OCI-LY3 (cell line): ENCODE results near the gene PARK7.

ENCODE experiments used
- H2AFZ ChIP-seq: fragments of 200-600, 300-600 bp; shearing (Covaris generic); 2 replicates; pipeline ENCODE4 v1.6.0; 2014; ENCODE audit warnings: antibody characterized with exemption, low read depth, low read length
- H3K27ac ChIP-seq: fragments of 200-600, 300-600 bp; sonication (generic); 2 replicates; pipeline ENCODE4 v1.5.1; 2014; ENCODE audit warnings: mild to moderate bottlenecking, low read length, moderate library complexity, mixed read lengths
- H3K27me3 ChIP-seq: fragments of 200-600, 300-600 bp; sonication (generic); 2 replicates; pipeline ENCODE4 v1.6.1; 2014; ENCODE audit warnings: low read depth, low read length, mixed read lengths
- H3K36me3 ChIP-seq: fragments of 200-600, 300-600 bp; sonication (generic); replicated peaks from 2 replicates; pipeline ENCODE3; 2014; ENCODE audit warnings: low read depth, low read length, mixed read lengths
- H3K4me1 ChIP-seq: fragments of 300-600, 200-600 bp; sonication (generic); 2 replicates; pipeline ENCODE4 v1.6.1; 2014; ENCODE audit warnings: low read length, mixed read lengths
- H3K4me2 ChIP-seq: fragments of 200-600, 300-600 bp; sonication (generic); 2 replicates; pipeline ENCODE4 v1.6.1; 2014; ENCODE audit warnings: low read length, mixed read lengths
- H3K4me3 ChIP-seq: fragments of 300-600, 200-600 bp; sonication (generic); 2 replicates; pipeline ENCODE4 v1.5.1; 2014; ENCODE audit warnings: antibody characterized with exemption, mild to moderate bottlenecking, low read length, moderate library complexity
- H3K79me2 ChIP-seq: fragments of 300-600, 200-600 bp; shearing (Covaris generic); 2 replicates; pipeline ENCODE4 v1.6.1; 2014; ENCODE audit warnings: mild to moderate bottlenecking, low read length, mixed read lengths
- H3K9ac ChIP-seq: fragments of 300-600, 200-600 bp; shearing (Covaris generic); 2 replicates; pipeline ENCODE4 v1.6.0; 2014; ENCODE audit warnings: mild to moderate bottlenecking, low read length, moderate library complexity
- H3K9me3 ChIP-seq: fragments of 200-600, 300-600 bp; shearing (Covaris generic); 2 replicates; pipeline ENCODE4 v1.6.1; 2014; ENCODE audit warnings: low read length, mixed read lengths; ENCODE audit not compliant: insufficient read depth
- H4K20me1 ChIP-seq: fragments of 200-600, 300-600 bp; sonication (generic); 2 replicates; pipeline ENCODE4 v1.6.1; 2016; ENCODE audit warnings: low read length, mixed read lengths; ENCODE audit not compliant: insufficient read depth
- EZH2phosphoT487 ChIP-seq: fragments of 200-600 bp; shearing (Covaris generic); IDR thresholded peaks from 2 replicates; pipeline ENCODE4 v1.6.1; 2018; ENCODE audit warnings: antibody characterized with exemption, mixed run types, low read depth
- TF ChIP-seq, protein P1 (sequence below): fragments of 200-600, 300-600 bp; sonication (generic); IDR thresholded peaks from 2 replicates; pipeline ENCODE4 v1.5.1; 2014; ENCODE audit warnings: antibody characterized with exemption, low read length, low read depth

Gene PARK7

DNA sequence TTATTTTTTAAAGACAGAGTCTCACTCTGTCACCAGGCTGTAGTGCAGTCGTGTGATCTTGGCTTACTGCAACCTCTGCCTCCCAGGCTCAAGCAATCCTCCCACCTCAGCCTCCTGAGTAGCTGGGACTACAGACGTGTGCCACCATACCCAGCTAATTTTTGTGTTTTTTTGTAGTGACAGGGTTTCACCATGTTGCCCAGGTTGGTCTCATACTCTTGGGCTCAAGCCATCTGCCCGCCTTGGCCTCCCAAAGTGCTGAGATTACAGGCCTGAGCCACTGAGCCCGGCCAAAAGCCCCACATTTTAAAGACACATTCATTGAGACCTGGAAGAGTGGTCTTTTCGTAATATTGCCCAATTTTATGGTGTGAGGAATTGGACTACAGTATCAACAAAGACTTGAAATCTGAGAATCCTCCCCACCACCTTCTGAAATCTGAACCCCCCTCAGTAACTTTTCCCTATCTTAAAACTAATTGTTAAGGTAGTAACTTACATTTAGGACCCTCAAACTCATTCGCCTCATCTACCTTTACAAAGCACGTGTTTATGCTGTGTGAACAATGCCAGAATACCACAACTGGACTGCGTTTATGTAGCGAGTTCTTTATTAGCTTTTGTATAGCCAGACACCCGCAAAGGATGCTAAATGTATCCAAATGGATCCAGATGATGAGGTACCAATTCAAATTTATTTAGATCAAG is 61.9 kb downstream of the PARK7 start:
- no peaks in the 10 kb centered on the region for H3K79me2 ChIP-seq
- H3K27ac ChIP-seq: no peak overlapping the region
- no peak overlapping the region for H3K9ac ChIP-seq
- no peak overlapping the region for H2AFZ ChIP-seq
- H3K36me3 ChIP-seq: no peaks in the 10 kb centered on the region
- no peak overlapping the region for H3K4me3 ChIP-seq
- no peak overlapping the region for H3K4me2 ChIP-seq
- peaks cover 9% of the 10 kb centered on the region for H3K4me1 ChIP-seq
- H3K27me3 ChIP-seq: no peaks in the 10 kb centered on the region
- H3K9me3 ChIP-seq: no peaks in the 10 kb centered on the region
- TF ChIP-seq, protein P1, sequence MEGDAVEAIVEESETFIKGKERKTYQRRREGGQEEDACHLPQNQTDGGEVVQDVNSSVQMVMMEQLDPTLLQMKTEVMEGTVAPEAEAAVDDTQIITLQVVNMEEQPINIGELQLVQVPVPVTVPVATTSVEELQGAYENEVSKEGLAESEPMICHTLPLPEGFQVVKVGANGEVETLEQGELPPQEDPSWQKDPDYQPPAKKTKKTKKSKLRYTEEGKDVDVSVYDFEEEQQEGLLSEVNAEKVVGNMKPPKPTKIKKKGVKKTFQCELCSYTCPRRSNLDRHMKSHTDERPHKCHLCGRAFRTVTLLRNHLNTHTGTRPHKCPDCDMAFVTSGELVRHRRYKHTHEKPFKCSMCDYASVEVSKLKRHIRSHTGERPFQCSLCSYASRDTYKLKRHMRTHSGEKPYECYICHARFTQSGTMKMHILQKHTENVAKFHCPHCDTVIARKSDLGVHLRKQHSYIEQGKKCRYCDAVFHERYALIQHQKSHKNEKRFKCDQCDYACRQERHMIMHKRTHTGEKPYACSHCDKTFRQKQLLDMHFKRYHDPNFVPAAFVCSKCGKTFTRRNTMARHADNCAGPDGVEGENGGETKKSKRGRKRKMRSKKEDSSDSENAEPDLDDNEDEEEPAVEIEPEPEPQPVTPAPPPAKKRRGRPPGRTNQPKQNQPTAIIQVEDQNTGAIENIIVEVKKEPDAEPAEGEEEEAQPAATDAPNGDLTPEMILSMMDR: no peak
- no peak for TF ChIP-seq EZH2phosphoT487
- no peaks in the 10 kb centered on the region for H4K20me1 ChIP-seq

DNA sequence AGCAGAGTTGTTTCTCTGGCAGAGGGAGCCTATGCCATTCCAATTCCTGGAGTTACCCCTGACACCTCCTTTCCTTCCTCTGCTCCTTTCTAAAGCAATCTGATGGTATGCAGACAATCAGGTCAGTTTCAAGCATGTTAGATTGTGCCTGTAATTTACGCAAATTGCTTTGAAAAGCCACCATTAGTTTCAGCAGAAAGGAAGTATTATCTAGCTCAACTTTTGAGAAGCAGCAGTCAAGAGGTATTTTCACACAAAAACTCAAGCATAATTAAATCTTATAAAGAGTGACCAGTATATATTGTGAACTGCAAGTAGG is 62.4 kb downstream of the PARK7 start:
- H4K20me1 ChIP-seq: no peaks in the 10 kb centered on the region
- H3K9ac ChIP-seq: no peak overlapping the region
- no peak overlapping the region for H3K27ac ChIP-seq
- H3K27me3 ChIP-seq: no peaks in the 10 kb centered on the region
- H3K9me3 ChIP-seq: no peaks in the 10 kb centered on the region
- no peaks in the 10 kb centered on the region for H3K36me3 ChIP-seq
- H3K4me1 ChIP-seq: peaks cover 9% of the 10 kb centered on the region
- no peaks in the 10 kb centered on the region for H3K79me2 ChIP-seq
- H2AFZ ChIP-seq: no peak overlapping the region
- no peak for TF ChIP-seq EZH2phosphoT487
- TF ChIP-seq, protein P1: no peak
- no peak overlapping the region for H3K4me3 ChIP-seq
- H3K4me2 ChIP-seq: no peak overlapping the region

DNA sequence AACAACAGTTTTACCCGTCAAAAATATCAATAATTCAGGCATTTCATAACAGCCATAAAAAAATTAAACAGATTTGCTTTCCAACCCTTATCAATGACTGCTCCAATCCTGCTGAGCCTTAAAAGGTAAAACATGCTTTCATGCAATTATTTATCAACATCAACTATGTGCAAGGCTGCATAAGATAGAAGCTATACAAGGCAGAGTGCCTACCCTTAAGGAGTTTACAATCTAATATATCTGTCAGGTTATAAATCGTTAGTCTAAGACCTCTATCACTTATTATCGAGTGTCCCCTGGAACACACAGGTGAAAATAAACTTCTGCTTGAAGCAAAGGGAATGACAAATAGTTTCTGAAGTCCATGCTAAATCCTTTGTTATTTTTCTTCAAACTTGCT is 62.8 kb downstream of the PARK7 start:
- Histone ChIP-seq H3K27me3 (no peaks in the 10 kb centered on the region), H3K4me1 (peaks cover 9% of the 10 kb centered on the region), H3K27ac (no peak overlapping the region), H3K79me2 (no peaks in the 10 kb centered on the region), H4K20me1 (no peaks in the 10 kb centered on the region), H2AFZ (no peak overlapping the region), H3K4me2 (no peak overlapping the region), H3K9ac (no peak overlapping the region), H3K4me3 (no peak overlapping the region), H3K36me3 (no peaks in the 10 kb centered on the region), H3K9me3 (no peaks in the 10 kb centered on the region)
- no peak for TF ChIP-seq EZH2phosphoT487
- TF ChIP-seq, protein P1: no peak

DNA sequence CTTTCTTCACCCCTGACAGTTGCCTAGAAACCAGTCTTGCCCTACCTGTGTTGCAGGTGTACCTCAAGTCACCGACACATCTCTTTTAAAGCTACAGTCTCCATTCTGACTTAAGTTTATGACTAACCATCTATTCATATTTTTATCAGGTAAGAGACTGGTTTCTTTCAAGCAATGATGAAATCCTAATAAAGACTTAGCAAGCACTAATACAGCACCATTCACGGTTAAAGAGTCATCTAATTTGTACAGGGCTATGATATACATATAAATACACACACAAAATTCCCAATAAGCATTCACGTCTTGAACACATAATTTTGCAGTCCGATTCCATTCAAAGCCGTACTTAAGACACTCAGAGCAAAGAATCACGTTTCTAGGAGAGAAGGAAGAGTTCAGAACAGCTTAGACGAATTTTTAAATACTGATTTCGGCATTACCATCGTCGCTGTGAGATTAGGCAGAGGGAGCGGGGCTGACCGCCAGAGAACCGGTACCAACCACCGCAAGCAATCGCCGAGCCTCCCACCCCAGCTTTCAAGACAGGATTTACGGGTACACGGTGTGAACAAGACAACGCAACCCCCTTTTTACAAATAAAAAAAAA is 63.7 kb downstream of the PARK7 start:
- Histone ChIP-seq H3K9me3 (no peaks in the 10 kb centered on the region), H3K27ac (no peak overlapping the region), H3K9ac (no peak overlapping the region), H3K4me3 (no peak overlapping the region), H3K27me3 (no peaks in the 10 kb centered on the region), H3K79me2 (no peaks in the 10 kb centered on the region), H3K4me1 (peaks cover 3% of the 10 kb centered on the region), H3K4me2 (no peak overlapping the region), H2AFZ (no peak overlapping the region), H4K20me1 (no peaks in the 10 kb centered on the region), H3K36me3 (no peaks in the 10 kb centered on the region)
- TF ChIP-seq EZH2phosphoT487: no peak
- TF ChIP-seq, protein P1: no peak
